Measurements from ENCODE around the gene MTX2.
"Not testable (repeated sequence)": the region's sequence is repeated elsewhere in the genome, so short reads cannot be mapped to it uniquely, and the experiment has no call there.

MTX2 gene

GRCh38 chr2:176291335-176291734, 22.1 kb downstream of the MTX2 start:
- peak; percentile 5 for FAIRE-seq

- no peak for FAIRE-seq
Observed at GRCh38 chr2:176291809-176292283, 22.6 kb downstream of the MTX2 start.

- FAIRE-seq: peak; percentile 95
Observed at GRCh38 chr2:176292608-176293007, 23.4 kb downstream of the MTX2 start.

DNA sequence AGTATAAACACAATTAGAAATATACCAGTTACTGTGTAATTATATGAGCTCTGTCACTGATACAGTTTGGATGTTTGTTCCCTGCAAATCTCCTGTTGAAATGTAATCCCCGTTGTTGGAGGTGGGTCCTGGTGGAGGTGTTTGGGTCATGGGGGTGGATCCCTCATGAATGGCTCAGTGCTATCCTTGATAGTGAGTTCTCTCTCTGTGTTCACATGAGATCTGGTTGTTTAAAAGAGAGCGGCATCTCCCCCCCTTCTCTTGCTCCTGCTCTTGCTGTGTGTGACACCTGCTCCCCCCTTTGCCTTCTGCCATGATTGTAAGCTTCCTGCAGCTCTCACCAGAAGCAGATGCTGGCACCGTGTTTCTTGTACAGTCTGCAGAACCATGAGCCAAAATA, 24.1 kb downstream of the MTX2 start:
- FAIRE-seq: peak; percentile 24

GRCh38 chr2:176297067-176297466, 27.8 kb downstream of the MTX2 start:
- no peak for FAIRE-seq

DNA sequence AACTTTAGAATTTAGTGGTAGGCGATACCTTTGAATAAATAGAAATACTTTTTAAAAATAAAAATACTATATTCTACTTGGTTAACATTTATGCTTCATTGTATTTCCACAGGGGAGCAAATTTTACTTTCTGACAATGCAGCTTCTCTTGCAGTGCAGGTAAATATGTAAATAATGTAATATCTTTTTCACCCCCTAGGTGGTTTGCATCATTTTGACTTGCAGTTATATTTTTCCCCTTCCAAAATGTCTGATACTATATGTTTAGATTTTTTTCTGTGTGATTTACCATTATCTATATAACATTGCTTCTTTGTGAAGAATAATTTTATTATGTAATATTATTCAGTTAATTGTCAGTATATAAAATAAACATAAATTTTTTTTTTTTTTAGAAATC, 28.5 kb downstream of the MTX2 start:
- FAIRE-seq: no peak

DNA sequence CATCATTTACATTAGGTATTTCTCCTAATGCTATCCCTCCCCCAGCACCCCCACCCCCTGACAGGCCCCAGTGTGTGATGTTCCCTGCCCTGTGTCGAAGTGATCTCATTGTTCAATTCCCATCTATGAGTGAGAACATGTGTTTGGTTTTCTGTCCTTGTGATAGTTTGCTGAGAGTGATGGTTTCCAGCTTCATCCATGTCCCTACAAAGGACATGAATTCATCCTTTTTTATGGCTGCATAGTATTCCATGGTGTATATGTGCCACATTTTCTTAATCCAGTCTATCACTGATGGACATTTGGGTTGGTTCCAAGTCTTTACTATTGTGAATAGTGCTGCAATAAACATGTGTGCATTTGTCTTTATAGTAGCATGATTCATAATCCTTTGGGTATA, 36.8 kb downstream of the MTX2 start:
- FAIRE-seq: not testable (repeated sequence)

- FAIRE-seq: no peak
Observed at GRCh38 chr2:176317199-176317598, 48.0 kb downstream of the MTX2 start.

- FAIRE-seq: no peak
Observed at GRCh38 chr2:176317623-176318065, 48.4 kb downstream of the MTX2 start.

DNA sequence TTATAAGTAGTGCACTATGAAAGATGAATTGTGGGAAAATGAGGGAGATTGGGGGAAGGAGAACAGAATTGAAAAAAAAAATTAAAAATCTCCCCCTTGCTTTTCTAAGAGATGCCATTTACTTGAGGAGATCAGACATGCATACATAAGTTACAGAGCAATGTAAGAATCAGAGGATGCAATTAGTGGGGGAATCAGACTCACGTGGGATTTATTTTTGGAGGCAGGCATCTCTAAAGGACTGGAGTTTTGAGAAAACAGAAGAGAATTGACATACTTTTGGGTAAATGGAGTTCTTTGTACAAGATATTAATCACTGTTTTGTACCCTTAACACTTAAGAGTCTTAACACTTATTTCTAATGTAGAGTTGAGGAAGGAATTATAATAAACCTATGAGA, 52.7 kb downstream of the MTX2 start:
- FAIRE-seq: no peak

- FAIRE-seq: peak; percentile 58
Observed at GRCh38 chr2:176324862-176325261, 55.6 kb downstream of the MTX2 start.

- FAIRE-seq: no peak
Observed at GRCh38 chr2:176325732-176326131, 56.5 kb downstream of the MTX2 start.

- peak; percentile 58 for FAIRE-seq
Observed at GRCh38 chr2:176328149-176328548, 58.9 kb downstream of the MTX2 start.

DNA sequence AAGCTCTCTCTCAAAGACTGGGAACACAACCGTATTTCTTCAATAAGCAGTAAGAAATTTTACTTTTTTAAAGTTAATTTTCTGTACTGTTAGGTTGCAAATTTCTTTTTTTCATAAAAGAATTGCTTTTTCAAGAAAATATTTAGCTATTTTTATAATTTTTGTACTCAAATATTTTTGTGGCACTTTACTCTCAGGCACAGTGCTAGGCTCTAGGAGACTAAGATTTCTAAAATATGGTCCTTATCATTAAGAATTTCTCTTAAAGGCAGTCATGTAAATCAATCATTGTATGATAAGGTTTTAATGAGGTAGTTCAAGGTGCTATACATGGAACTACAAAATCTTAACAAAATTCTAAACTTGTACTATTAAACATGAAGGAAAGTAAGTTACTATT, 61.4 kb downstream of the MTX2 start:
- no peak for FAIRE-seq

GRCh38 chr2:176331646-176332045, 62.4 kb downstream of the MTX2 start:
- peak; percentile 17 for FAIRE-seq

DNA sequence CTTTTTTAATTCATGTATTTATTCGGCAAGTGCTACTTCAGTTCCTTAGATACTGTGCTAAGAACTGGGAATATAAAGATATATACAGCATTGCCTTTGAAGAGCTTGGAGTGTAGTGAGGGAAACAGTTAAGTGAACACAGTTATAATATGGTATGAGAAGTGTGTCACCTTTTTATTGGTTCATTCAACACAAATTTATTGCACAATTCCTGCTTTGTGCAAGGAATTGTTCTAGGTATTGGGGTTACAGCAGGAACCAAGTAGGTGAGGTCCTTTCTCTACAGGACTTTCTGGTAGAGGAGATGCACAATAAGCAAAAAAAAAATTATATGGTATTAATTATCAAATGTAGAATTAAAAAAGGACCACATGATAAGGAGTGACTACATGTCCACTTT, 65.5 kb downstream of the MTX2 start:
- FAIRE-seq: no peak

GRCh38 chr2:176338395-176338794, 69.2 kb downstream of the MTX2 start:
- FAIRE-seq: no peak

- FAIRE-seq: peak; percentile 89
Observed at GRCh38 chr2:176339208-176339607, 70.0 kb downstream of the MTX2 start.

- FAIRE-seq: no peak
Observed at GRCh38 chr2:176356251-176356650, 87.0 kb downstream of the MTX2 start.

GRCh38 chr2:176364273-176364977, 95.2 kb downstream of the MTX2 start:
- no peak for FAIRE-seq

DNA sequence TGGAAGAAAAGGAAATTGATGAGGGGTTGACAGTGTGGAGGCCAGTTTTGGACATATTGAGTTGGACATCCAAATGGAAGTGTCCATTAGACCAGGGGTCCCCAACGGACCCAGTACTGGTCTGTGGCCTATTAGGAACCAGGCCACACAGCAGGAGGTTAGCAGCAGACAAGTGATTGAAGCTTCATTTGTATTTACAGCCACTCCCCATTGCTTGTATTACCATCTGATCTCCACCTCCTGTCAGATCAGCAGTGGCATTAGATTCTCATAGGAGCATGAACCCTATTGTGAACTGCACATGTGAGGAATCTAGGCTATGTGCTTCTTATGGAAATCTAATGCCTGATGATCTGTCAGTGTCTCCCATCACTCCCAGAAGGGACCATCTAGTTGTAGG, 99.1 kb downstream of the MTX2 start:
- no peak for FAIRE-seq

GRCh38 chr2:176370467-176371171, 101.4 kb downstream of the MTX2 start:
- no peak for FAIRE-seq

- FAIRE-seq: not testable (repeated sequence)
Observed at GRCh38 chr2:176373155-176373554, 103.9 kb downstream of the MTX2 start.

GRCh38 chr2:176378323-176378722, 109.1 kb downstream of the MTX2 start:
- FAIRE-seq: no peak

Data from islet of Langerhans (tissue), 1 donor.